Mucosa of rectum (tissue), 2 donors: ENCODE data around the gene ATN1.

Source experiments
- H3K27ac ChIP-seq, 2 donors: one replicate each; pipeline ENCODE4 v1.7.0; 2013; ENCODE audit warnings: inconsistent platforms in 2 of 2, low read depth in 2 of 2, low read length in 2 of 2
- H3K27me3 ChIP-seq, 2 donors: one replicate each; pipeline ENCODE4 v1.7.0; 2013; ENCODE audit warnings: low read length in 2 of 2; ENCODE audit not compliant: control insufficient read depth in 2 of 2, insufficient read depth in 2 of 2
- H3K36me3 ChIP-seq, 2 donors: one replicate each; pipeline ENCODE4 v1.7.0; 2013; ENCODE audit warnings: low read length in 2 of 2; ENCODE audit not compliant: control insufficient read depth in 2 of 2, insufficient read depth in 2 of 2
- H3K4me1 ChIP-seq, 2 donors: one replicate each; pipeline ENCODE4 v1.7.0; 2013; ENCODE audit warnings: low read length in 2 of 2, mild to moderate bottlenecking in 1 of 2; ENCODE audit not compliant: control insufficient read depth in 2 of 2, insufficient read depth in 2 of 2
- H3K4me3 ChIP-seq, 2 donors: one replicate each; pipeline ENCODE4 v1.7.0; 2013; ENCODE audit warnings: low read length in 2 of 2
- H3K9ac ChIP-seq, 2 donors: one replicate each; pipeline ENCODE4 v1.7.0; 2013; ENCODE audit warnings: low read length in 2 of 2, low read depth in 1 of 2, mild to moderate bottlenecking in 1 of 2
- H3K9me3 ChIP-seq, 2 donors: one replicate each; pipeline ENCODE4 v1.7.0; 2013; ENCODE audit warnings: low read length in 2 of 2; ENCODE audit not compliant: control insufficient read depth in 2 of 2
- donor health status: healthy.
- donor health status: Normal muscosa, but diverticular disease.

The ATN1 gene

DNA sequence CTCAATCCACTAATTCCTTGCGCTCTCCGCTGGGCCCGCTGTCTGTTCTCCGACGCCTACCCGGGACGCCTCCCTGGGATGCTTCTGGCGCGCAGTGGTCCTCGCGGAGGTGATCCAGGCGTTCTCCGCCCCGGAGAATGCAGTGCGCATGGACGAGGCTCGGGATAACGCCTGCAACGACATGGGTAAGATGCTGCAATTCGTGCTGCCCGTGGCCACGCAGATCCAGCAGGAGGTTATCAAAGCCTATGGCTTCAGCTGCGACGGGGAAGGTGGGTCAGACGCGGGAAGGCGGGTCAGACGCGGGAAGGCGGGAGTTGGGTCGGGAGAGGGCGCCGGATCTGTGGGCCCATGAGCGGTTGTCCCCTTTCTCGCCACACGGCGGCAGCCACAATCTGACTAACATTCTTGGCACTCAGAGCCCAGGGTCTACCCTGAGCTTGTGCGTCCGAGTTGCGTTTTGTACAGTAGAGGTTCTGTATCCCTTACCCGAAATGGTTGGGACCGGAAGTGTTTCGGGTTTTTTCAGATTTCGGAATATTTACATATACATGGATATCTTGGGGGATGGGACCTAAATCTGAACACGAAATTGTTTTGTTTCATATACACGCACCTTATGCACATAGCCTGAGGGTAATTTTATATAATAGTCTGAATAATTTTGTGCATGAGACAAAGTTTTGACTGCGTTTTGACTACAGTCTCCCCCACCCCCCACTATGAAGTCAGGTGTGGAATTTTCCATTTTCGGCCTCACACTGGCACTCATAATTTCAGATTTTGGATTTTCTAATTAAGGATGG lies 16.8 kb downstream of the ATN1 start:
- H3K9me3 ChIP-seq = no peaks in the 10 kb centered on the region
- H3K36me3 ChIP-seq = peaks cover 10 to 14% of the 10 kb centered on the region in 2 donors
- peak overlapping the region; percentile 88 to 91 for H3K4me3 ChIP-seq
- H3K27ac ChIP-seq = peak overlapping the region; percentile 98 to 100
- H3K27me3 ChIP-seq = no peaks in the 10 kb centered on the region
- peaks cover 41 to 44% of the 10 kb centered on the region in 2 donors for H3K4me1 ChIP-seq
- peak overlapping the region; percentile 96 to 97 for H3K9ac ChIP-seq

DNA sequence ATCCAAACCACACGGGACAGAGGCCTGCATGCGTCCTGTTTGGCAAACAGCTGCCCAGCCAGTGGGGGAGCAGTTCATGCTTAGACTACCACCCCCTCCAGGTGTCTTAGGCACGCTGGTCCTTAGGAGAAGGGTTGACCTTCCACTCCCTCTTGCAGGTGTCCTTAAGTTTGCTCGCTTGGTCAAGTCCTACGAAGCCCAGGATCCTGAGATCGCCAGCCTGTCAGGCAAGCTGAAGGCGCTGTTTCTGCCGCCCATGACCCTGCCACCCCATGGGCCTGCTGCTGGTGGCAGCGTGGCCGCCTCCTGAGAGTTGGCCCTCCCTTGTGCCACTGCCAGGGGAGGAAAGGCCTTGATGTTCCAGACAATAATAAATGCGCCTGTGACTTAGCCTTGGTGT lies 17.9 kb downstream of the ATN1 start:
- H3K4me3 ChIP-seq = peak overlapping the region; percentile 58 to 80
- H3K27ac ChIP-seq = peak overlapping the region; percentile 98 to 100
- H3K4me1 ChIP-seq = peaks cover 45 to 49% of the 10 kb centered on the region in 2 donors
- peak overlapping the region; percentile 63 to 96 for H3K9ac ChIP-seq
- H3K27me3 ChIP-seq = no peaks in the 10 kb centered on the region
- peaks cover 9 to 10% of the 10 kb centered on the region in 2 donors for H3K36me3 ChIP-seq
- H3K9me3 ChIP-seq = no peaks in the 10 kb centered on the region

DNA sequence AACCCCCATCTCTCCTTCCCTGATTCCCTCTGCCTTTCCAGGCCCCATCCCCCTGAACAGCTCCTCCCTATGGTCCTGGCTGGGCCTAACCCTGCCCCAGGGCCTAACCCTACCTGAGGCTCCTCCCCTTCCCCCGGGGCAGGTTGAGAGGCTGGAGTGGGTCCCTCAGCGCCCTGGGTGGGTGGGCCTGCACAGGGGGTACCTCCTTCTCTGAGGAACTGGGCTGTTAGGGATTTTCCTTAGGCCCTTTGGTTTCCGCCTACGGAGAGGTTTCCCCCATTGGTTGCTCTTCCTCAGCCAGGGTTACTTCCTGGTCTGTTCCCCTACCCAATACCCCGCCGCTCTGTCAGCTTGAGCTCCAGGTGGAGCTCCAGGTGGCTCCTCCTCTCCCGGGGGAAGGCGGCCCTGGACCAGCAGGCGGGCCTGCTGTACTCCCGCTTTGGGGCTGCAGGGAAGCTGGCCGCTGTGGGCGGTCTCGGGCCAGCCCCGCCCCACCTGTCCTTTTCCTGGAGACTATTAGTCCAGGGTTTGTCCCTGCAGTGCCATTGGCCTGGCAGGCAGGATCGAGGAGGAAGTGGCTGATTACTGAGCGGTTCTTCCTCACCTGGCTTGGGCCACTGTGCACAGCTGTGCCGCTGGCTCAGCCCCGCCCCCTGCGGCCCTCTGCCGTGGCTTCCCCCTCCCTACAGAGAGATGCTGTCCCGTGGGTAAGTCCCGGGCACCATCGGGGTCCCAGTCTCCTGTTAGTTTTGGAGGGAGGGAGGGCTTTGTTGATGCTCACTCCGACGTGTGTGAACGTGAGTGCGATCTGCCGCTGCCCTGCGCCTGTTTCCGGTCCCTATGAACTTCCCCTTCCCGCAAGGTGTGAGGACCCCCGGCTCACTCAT lies 18.5 kb downstream of the ATN1 start:
- H3K4me1 ChIP-seq = peaks cover 49 to 52% of the 10 kb centered on the region in 2 donors
- H3K27ac ChIP-seq = peak overlapping the region; percentile 98 to 100
- H3K9me3 ChIP-seq = no peaks in the 10 kb centered on the region
- no peaks in the 10 kb centered on the region for H3K27me3 ChIP-seq
- H3K9ac ChIP-seq = peak overlapping the region; percentile 63 to 96
- peak overlapping the region; percentile 77 to 80 for H3K4me3 ChIP-seq
- peaks cover 4 to 6% of the 10 kb centered on the region in 2 donors for H3K36me3 ChIP-seq

DNA sequence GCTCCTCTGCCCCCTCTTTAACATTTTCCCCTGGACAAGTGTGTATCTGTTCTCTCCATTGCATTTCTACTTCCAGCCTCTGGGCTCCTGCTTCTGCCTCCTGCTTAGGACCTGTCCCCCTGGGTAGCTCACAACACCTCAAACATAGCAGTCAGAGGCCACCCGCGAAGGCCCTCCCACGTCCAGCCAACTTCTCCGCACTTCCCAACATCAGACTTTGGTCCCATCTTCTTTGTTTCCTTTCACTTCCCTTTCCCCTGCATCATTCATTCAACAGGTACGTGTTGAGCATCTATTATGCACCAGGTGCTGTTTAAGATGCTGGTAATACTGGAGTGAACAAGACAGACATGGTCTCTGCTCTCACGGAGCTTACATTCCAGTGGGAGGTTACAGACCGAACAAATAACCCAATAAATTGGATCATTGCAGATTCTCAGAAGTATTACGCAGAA lies 19.2 kb downstream of the ATN1 start:
- Histone ChIP-seq H3K4me1 (peaks cover 49 to 52% of the 10 kb centered on the region in 2 donors), H3K27ac (peak overlapping the region; percentile 98 to 100), H3K4me3 (peak overlapping the region; percentile 77 to 80), H3K9me3 (no peaks in the 10 kb centered on the region), H3K27me3 (no peaks in the 10 kb centered on the region), H3K36me3 (no peaks in the 10 kb centered on the region), H3K9ac (peak overlapping the region; percentile 63 to 96)

DNA sequence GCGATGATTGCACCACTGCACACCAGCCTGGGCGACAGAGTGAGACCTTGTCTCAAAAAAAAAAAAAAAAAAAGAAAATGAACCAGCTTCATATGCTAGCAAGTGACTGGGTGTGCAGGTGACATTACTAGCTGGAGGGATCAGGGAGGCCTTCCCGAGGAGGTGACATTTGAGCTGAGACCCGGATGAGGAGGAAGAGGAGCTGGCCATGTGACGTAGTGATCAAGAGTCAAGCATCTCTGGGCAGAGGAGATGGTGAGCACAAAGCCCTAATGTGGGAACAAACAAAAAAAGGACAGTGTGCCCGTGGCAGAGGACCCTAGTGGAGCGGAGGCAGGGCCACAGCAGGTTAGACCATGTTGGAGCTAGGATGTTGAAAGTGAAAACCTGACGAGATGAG lies 19.9 kb downstream of the ATN1 start:
- Histone ChIP-seq H3K36me3 (peaks cover 0 to 6% of the 10 kb centered on the region in 2 donors), H3K9ac (peak overlapping the region in 1 of 2 donors; percentile 63), H3K27me3 (no peaks in the 10 kb centered on the region), H3K27ac (no peak overlapping the region), H3K4me3 (no peak overlapping the region), H3K9me3 (no peaks in the 10 kb centered on the region), H3K4me1 (peaks cover 49 to 52% of the 10 kb centered on the region in 2 donors)

DNA sequence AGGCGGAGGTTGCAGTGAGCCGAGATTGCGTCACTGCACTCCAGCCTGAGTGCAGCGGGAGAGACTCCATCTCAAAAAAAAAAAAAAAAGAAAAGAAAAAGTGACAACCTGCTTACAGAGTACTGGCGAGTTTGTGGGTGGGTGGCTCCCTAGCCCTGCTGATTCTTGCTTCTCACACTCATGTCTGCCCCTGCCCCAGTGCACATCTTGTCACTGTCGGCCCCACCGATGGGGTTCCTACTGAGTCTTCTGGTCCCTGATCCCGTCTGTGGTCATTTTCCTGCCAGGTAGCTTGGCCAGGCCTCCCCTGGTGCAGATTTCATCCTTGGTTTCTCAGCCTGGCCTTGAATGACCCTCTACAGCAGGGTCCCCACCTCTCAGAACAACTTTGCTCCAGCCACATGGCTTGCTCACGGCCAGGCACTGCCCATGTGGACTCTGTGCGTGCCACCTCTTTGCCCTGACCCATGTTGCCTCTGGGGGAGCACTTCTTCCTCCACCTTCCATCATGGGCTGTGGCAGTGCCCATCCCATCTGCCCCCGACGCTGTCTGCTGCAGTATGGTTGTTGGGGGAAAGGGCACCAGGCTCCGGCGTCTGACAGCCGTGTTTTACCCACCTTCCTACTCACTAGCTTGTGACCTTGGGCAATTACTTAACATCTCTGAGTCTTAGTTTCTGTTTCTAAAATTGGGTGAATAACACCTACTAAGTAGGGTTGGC lies 21.3 kb downstream of the ATN1 start:
- H3K9me3 ChIP-seq = no peaks in the 10 kb centered on the region
- H3K27ac ChIP-seq = peak overlapping the region; percentile 24 to 77
- peaks cover 0 to 8% of the 10 kb centered on the region in 2 donors for H3K36me3 ChIP-seq
- peak overlapping the region in 1 of 2 donors; percentile 63 for H3K9ac ChIP-seq
- peaks cover 41 to 47% of the 10 kb centered on the region in 2 donors for H3K4me1 ChIP-seq
- no peaks in the 10 kb centered on the region for H3K27me3 ChIP-seq
- H3K4me3 ChIP-seq = no peak overlapping the region

DNA sequence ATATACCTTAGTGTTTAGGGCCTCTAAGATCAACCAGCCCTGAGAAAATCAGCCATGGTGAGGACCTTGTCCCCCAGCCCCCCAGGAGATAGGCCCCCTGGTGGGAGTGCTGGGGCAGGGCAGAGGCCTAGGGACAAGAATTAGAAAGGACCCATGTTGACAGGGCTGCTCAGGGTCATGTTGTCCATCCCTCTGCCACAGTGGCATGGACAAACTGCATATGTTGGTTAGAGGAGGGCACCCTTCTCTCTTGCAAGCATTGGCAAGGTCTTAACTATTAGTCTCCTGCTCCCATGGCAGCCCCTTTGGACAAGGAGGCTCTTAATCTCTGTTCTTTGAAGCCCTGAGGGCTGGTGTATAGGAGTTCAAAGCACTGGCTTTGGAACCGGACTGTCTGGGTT lies 22.6 kb downstream of the ATN1 start:
- Histone ChIP-seq H3K9me3 (no peaks in the 10 kb centered on the region), H3K36me3 (peaks cover 2 to 15% of the 10 kb centered on the region in 2 donors), H3K4me1 (peaks cover 35 to 46% of the 10 kb centered on the region in 2 donors), H3K4me3 (peak overlapping the region in 1 of 2 donors; percentile 76), H3K27ac (peak overlapping the region; percentile 14 to 91), H3K27me3 (no peaks in the 10 kb centered on the region), H3K9ac (peak overlapping the region in 1 of 2 donors; percentile 72)

DNA sequence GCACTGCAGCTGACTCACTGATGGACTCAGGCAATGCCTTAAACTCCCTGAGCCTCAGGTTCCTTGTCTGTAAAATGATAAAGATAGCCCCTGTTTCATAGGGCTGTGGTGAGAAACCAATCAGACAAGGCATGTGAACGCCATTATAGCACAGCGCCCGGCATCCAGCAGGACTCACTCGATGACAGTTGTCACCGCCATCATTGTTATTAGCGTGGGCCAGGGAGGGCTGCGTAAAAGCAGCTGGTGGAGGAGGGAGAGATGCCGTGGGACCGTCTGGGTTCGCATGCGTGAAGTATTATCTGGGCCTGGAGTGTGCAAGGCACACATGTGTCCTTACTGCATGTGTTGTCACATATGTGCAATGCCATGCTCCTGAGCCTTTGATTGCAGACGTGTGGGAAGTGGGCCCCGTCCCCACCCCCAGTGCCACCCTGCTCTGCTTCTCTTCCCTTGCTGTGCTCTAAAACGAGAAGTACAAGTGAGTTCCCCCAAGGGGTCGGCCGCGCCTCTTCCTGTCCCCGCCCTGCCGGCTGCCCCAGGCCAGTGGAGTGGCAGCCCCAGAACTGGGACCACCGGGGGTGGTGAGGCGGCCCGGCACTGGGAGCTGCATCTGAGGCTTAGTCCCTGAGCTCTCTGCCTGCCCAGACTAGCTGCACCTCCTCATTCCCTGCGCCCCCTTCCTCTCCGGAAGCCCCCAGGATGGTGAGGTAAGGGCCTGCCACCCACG lies 23.2 kb downstream of the ATN1 start, which contains the start of gene PTPN6:
Gene PTPN6 (plus strand): TSS at position 546 of the 730 bp plus-strand sequence. CDS start 157 bp downstream, at position 703.
- Histone ChIP-seq H3K36me3 (peaks cover 4 to 19% of the 10 kb centered on the region in 2 donors), H3K9ac (peak within 1 kb of the TSS; percentile 67 to 72), H3K4me1 (peaks cover 31 to 44% of the 10 kb centered on the region in 2 donors), H3K27ac (peak within 1 kb of the TSS; percentile 79 to 91), H3K27me3 (no peaks in the 10 kb centered on the region), H3K9me3 (no peaks in the 10 kb centered on the region), H3K4me3 (peak within 1 kb of the TSS; percentile 62 to 76)

DNA sequence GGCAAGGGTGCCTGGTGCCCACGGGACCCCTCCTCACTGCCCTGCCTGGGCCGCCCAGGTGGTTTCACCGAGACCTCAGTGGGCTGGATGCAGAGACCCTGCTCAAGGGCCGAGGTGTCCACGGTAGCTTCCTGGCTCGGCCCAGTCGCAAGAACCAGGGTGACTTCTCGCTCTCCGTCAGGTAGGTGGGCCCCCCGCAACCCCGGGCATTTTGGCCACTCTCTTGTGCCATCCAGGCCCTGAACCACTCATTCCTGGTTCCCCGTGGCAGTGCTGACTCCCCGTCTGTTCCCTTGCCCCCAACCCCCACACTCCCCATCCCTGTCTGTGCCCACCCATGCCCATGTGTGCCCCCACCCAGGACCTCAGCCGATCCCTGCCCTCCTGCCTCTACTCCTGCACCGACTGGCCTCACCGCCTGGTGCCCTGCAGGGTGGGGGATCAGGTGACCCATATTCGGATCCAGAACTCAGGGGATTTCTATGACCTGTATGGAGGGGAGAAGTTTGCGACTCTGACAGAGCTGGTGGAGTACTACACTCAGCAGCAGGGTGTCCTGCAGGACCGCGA lies 23.9 kb downstream of the ATN1 start:
- Histone ChIP-seq H3K4me3 (peak overlapping the region; percentile 62 to 76), H3K27me3 (no peaks in the 10 kb centered on the region), H3K27ac (peak overlapping the region; percentile 79 to 91), H3K36me3 (peaks cover 4 to 22% of the 10 kb centered on the region in 2 donors), H3K4me1 (peaks cover 30 to 42% of the 10 kb centered on the region in 2 donors), H3K9me3 (no peaks in the 10 kb centered on the region), H3K9ac (peak overlapping the region; percentile 67 to 72)
